ENCODE results near the gene ANKRD36. TPM values are rescaled to one million over a fixed set of nuclear protein-coding genes. Genes with fewer than 3 reads are reported as not detected.
"Not testable (repeated sequence)": the region's sequence is repeated elsewhere in the genome, so short reads cannot be mapped to it uniquely, and the experiment has no call there.

Gene ANKRD36
- total and polyA plus RNA-seq, 3 experiments from 2014 or later, result 11.2 to 20.4 (median 18.8) TPM

GRCh38 chr2:97082206-97082605 lies 30.7 kb upstream of the ANKRD36 start:
- POLR2A ChIA-PET; H3K9me3 ChIP-seq (ENCODE audit: low read length); H3K4me3 ChIP-seq (ENCODE audit: low read length); H3K36me3 ChIP-seq (ENCODE audit: insufficient read depth, low read length); H3K27ac ChIP-seq (ENCODE audit: low read depth, low read length); H3K9me3 Mint-ChIP-seq; H3K4me1 Mint-ChIP-seq; H3K27me3 ChIP-seq (ENCODE audit: insufficient read depth, low read length, poor library complexity, severe bottlenecking); CTCF ChIA-PET; H3K27me3 Mint-ChIP-seq; DNase-seq; H3K4me3 Mint-ChIP-seq; H3K36me3 Mint-ChIP-seq; H3K4me1 ChIP-seq (ENCODE audit: insufficient read depth, low read length); H3K27ac Mint-ChIP-seq: not testable (repeated sequence)

- H3K36me3 ChIP-seq (ENCODE audit: insufficient read depth, low read length); H3K27ac Mint-ChIP-seq; H3K4me3 Mint-ChIP-seq; H3K27me3 ChIP-seq (ENCODE audit: insufficient read depth, low read length, poor library complexity, severe bottlenecking); H3K9me3 ChIP-seq (ENCODE audit: low read length); POLR2A ChIA-PET; H3K4me1 Mint-ChIP-seq; H3K9me3 Mint-ChIP-seq; H3K4me3 ChIP-seq (ENCODE audit: low read length); H3K27me3 Mint-ChIP-seq; H3K27ac ChIP-seq (ENCODE audit: low read depth, low read length); CTCF ChIA-PET; H3K4me1 ChIP-seq (ENCODE audit: insufficient read depth, low read length); DNase-seq: not testable (repeated sequence)
- H3K36me3 Mint-ChIP-seq, result peaks cover 0 to 13% (median 7%) of the 10 kb centered on the region in 3 donors
These were observed 29.4 kb upstream of the ANKRD36 start for GRCh38 chr2:97083516-97083915.

- H3K4me1 Mint-ChIP-seq, CTCF ChIA-PET: not testable (repeated sequence)
These were observed 27.9 kb upstream of the ANKRD36 start for GRCh38 chr2:97085093-97085492.

GRCh38 chr2:97088706-97089105 lies 24.2 kb upstream of the ANKRD36 start:
- POLR2A ChIA-PET, CTCF ChIA-PET: not testable (repeated sequence)

More at GRCh38 chr2:97085093-97085492, 27.9 kb upstream of the ANKRD36 start:
- H3K9me3 Mint-ChIP-seq; H3K27ac ChIP-seq (ENCODE audit: low read depth, low read length); H3K4me3 ChIP-seq (ENCODE audit: low read length); H3K27me3 Mint-ChIP-seq; H3K27ac Mint-ChIP-seq; H3K4me1 ChIP-seq (ENCODE audit: insufficient read depth, low read length); H3K36me3 ChIP-seq (ENCODE audit: insufficient read depth, low read length); DNase-seq; H3K9me3 ChIP-seq (ENCODE audit: low read length); H3K4me3 Mint-ChIP-seq; H3K27me3 ChIP-seq (ENCODE audit: insufficient read depth, low read length, poor library complexity, severe bottlenecking); POLR2A ChIA-PET: not testable (repeated sequence)
- H3K36me3 Mint-ChIP-seq, result peaks cover 0 to 19% (median 10%) of the 10 kb centered on the region in 3 donors

GRCh38 chr2:97092946-97093345 lies 20.0 kb upstream of the ANKRD36 start:
- H3K4me3 ChIP-seq (ENCODE audit: low read length); H3K27me3 ChIP-seq (ENCODE audit: insufficient read depth, low read length, poor library complexity, severe bottlenecking); DNase-seq; H3K9me3 ChIP-seq (ENCODE audit: low read length); H3K27me3 Mint-ChIP-seq; H3K4me1 ChIP-seq (ENCODE audit: insufficient read depth, low read length); CTCF ChIA-PET; H3K9me3 Mint-ChIP-seq; H3K27ac ChIP-seq (ENCODE audit: low read depth, low read length); H3K36me3 ChIP-seq (ENCODE audit: insufficient read depth, low read length): not testable (repeated sequence)
- Mint-ChIP-seq H3K36me3 (peaks cover 0 to 15% (median 10%) of the 10 kb centered on the region in 3 donors), H3K4me1 (peaks cover 8 to 19% (median 10%) of the 10 kb centered on the region in 3 donors), H3K4me3 (peak overlapping the region in 3 of 7 donors; percentile 26 to 55 (median 43)), H3K27ac (peak overlapping the region in 4 of 8 donors; percentile 26 to 84 (median 58))
- POLR2A ChIA-PET, result interaction anchor here (0.6 kb wide), 1 partner anchor 327 kb away, joined by 3 read pairs; no protein-coding TSS in a partner anchor

More at GRCh38 chr2:97088706-97089105, 24.2 kb upstream of the ANKRD36 start:
- not testable (repeated sequence) for H3K36me3 ChIP-seq (ENCODE audit: insufficient read depth, low read length); H3K4me3 ChIP-seq (ENCODE audit: low read length); H3K27me3 Mint-ChIP-seq; H3K4me1 Mint-ChIP-seq; DNase-seq; H3K4me1 ChIP-seq (ENCODE audit: insufficient read depth, low read length); H3K4me3 Mint-ChIP-seq; H3K9me3 Mint-ChIP-seq; H3K27me3 ChIP-seq (ENCODE audit: insufficient read depth, low read length, poor library complexity, severe bottlenecking); H3K27ac Mint-ChIP-seq; H3K9me3 ChIP-seq (ENCODE audit: low read length); H3K27ac ChIP-seq (ENCODE audit: low read depth, low read length)
- peaks cover 0 to 23% (median 13%) of the 10 kb centered on the region in 3 donors for H3K36me3 Mint-ChIP-seq

GRCh38 chr2:97093983-97094771 lies 18.8 kb upstream of the ANKRD36 start:
- DNase-seq; H3K4me1 ChIP-seq (ENCODE audit: insufficient read depth, low read length); H3K27ac ChIP-seq (ENCODE audit: low read depth, low read length); POLR2A ChIA-PET; H3K36me3 ChIP-seq (ENCODE audit: insufficient read depth, low read length); H3K36me3 Mint-ChIP-seq; H3K9me3 ChIP-seq (ENCODE audit: low read length); H3K9me3 Mint-ChIP-seq; H3K27me3 ChIP-seq (ENCODE audit: insufficient read depth, low read length, poor library complexity, severe bottlenecking); H3K27me3 Mint-ChIP-seq; CTCF ChIA-PET; H3K4me3 ChIP-seq (ENCODE audit: low read length): not testable (repeated sequence)
- H3K4me3 Mint-ChIP-seq, result peak overlapping the region in 6 of 7 donors; percentile 50 to 79 (median 60)
- peaks cover 8 to 19% (median 10%) of the 10 kb centered on the region in 3 donors for H3K4me1 Mint-ChIP-seq
- peak overlapping the region in 3 of 8 donors; percentile 39 to 82 (median 64) for H3K27ac Mint-ChIP-seq

- H3K9me3 Mint-ChIP-seq; H3K4me3 ChIP-seq (ENCODE audit: low read length); H3K36me3 Mint-ChIP-seq; H3K27ac ChIP-seq (ENCODE audit: low read depth, low read length); H3K9me3 ChIP-seq (ENCODE audit: low read length); POLR2A ChIA-PET; H3K36me3 ChIP-seq (ENCODE audit: insufficient read depth, low read length); H3K27me3 ChIP-seq (ENCODE audit: insufficient read depth, low read length, poor library complexity, severe bottlenecking); H3K4me1 ChIP-seq (ENCODE audit: insufficient read depth, low read length): not testable (repeated sequence)
- peaks cover 8 to 19% (median 10%) of the 10 kb centered on the region in 3 donors for H3K4me1 Mint-ChIP-seq
- peaks cover 12 to 15% of the 10 kb centered on the region in 2 donors for H3K27me3 Mint-ChIP-seq
- CTCF ChIA-PET, result interaction anchor here (1.8 kb wide), 1 partner anchor 18 kb away, joined by 6 read pairs; the partner anchor contains the start of gene ANKRD36
- H3K27ac Mint-ChIP-seq, result peak within 1 kb of the TSS; percentile 71 to 90 (median 86)
- peak; percentile 73 to 91 (median 80) for DNase-seq
- peak within 1 kb of the TSS; percentile 70 to 86 (median 80) for H3K4me3 Mint-ChIP-seq
These were observed 18.0 kb upstream of the ANKRD36 start, which contains the start of gene FAHD2B for GRCh38 chr2:97094772-97095611. FAHD2B (minus strand) TSS chr2:97094882; CDS start chr2:97091706, 3,176 bp downstream.

- Histone ChIP-seq H3K27me3 (ENCODE audit: insufficient read depth, low read length, poor library complexity, severe bottlenecking) (no peaks in the 10 kb centered on the region), H3K9me3 (ENCODE audit: low read length) (no peaks in the 10 kb centered on the region), H3K36me3 (ENCODE audit: insufficient read depth, low read length) (no peaks in the 10 kb centered on the region), H3K27ac (ENCODE audit: low read depth, low read length) (no peak overlapping the region), H3K4me3 (ENCODE audit: low read length) (no peak overlapping the region), H3K4me1 (ENCODE audit: insufficient read depth, low read length) (no peaks in the 10 kb centered on the region)
- DNase-seq, result no peak
- no peaks in the 10 kb centered on the region for H3K9me3 Mint-ChIP-seq
- peaks cover 16 to 21% of the 10 kb centered on the region in 2 donors for H3K27me3 Mint-ChIP-seq
- H3K4me1 Mint-ChIP-seq, result peaks cover 8 to 19% (median 10%) of the 10 kb centered on the region in 3 donors
- H3K36me3 Mint-ChIP-seq, result peaks cover 0 to 2% (median 0%) of the 10 kb centered on the region in 3 donors
- ChIA-PET POLR2A (interaction anchor here (0.7 kb wide), 1 partner anchor 124 kb away, joined by 7 read pairs; no protein-coding TSS in a partner anchor), CTCF (interaction anchor here (1.8 kb wide), 1 partner anchor 17 kb away, joined by 6 read pairs; the partner anchor contains the start of gene ANKRD36)
- H3K27ac Mint-ChIP-seq, result peak overlapping the region in 5 of 8 donors; percentile 84 to 90 (median 87)
- peak overlapping the region; percentile 70 to 86 (median 80) for H3K4me3 Mint-ChIP-seq
These were observed 17.3 kb upstream of the ANKRD36 start for GRCh38 chr2:97095661-97096060.

All from CD8-positive, alpha-beta memory T cell (primary cell).